ENCODE data around the gene DEFB132.
A peak's percentile ranks its signal among the peaks of the same experiment; 100 is the strongest.

The DEFB132 gene

DNA sequence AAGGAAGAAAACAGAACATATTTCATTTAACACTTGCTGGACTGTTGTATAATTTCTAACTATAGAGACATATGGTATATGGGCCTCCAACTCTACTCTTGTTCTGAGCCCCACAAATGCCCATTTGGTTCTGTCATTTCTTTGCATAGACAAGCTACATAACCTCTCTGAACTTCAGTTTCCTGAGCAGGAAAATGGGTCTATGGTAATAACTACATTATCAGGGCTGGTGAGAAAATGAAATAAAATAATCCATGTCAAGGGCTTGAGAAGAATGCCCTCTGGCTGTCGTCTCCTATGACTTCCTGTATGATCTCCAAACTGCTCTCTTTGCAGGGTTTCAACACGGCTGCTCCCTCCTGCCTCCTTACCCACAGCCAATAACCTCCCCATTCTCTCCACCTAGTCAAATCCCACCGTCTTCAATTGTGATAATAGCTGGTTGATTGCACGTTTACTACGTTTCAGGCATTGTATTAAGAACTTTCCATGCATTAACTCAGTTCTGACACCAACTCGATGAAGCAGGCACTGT, 51.8 kb downstream of the DEFB132 start:
- TF ChIP-seq, protein P1, sequence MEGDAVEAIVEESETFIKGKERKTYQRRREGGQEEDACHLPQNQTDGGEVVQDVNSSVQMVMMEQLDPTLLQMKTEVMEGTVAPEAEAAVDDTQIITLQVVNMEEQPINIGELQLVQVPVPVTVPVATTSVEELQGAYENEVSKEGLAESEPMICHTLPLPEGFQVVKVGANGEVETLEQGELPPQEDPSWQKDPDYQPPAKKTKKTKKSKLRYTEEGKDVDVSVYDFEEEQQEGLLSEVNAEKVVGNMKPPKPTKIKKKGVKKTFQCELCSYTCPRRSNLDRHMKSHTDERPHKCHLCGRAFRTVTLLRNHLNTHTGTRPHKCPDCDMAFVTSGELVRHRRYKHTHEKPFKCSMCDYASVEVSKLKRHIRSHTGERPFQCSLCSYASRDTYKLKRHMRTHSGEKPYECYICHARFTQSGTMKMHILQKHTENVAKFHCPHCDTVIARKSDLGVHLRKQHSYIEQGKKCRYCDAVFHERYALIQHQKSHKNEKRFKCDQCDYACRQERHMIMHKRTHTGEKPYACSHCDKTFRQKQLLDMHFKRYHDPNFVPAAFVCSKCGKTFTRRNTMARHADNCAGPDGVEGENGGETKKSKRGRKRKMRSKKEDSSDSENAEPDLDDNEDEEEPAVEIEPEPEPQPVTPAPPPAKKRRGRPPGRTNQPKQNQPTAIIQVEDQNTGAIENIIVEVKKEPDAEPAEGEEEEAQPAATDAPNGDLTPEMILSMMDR (IDR thresholded peaks at IDR 0.05; ENCODE audit: low read depth, low read length), result peak; percentile 7; the same call in 1 of the 2 replicates
- DNase-seq (ENCODE audit: extremely low read depth, low read depth), result no peak

- TF ChIP-seq, protein P1 (IDR thresholded peaks at IDR 0.05; ENCODE audit: low read depth, low read length), result no peak
- peak; percentile 99 for DNase-seq (ENCODE audit: extremely low read depth, low read depth)
These were observed 52.5 kb downstream of the DEFB132 start for GRCh38 chr20:309841-310644.

DNA sequence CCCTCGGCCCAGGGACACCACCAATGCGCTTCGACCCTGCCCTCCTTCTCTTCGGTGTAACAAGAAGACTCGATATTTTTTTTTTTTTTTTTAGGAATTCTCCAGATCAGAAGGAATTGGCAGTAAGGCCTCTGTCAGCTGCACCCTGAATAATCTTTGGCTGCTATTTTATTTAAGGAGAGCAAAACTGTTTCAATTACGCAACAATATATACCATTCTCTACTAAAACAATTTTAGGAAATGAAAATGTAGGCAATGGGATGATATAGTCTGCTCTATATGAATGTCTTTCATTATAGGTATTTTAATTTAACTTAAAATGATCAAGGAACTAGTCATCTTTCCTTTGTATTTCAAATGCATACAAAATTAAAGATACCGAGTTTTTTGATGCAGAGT, 53.1 kb downstream of the DEFB132 start:
- TF ChIP-seq, protein P1 (IDR thresholded peaks at IDR 0.05; ENCODE audit: low read depth, low read length), result no peak
- no peak for DNase-seq (ENCODE audit: extremely low read depth, low read depth)

Measured in AG09319 (cell line).